IPS-18a (cell line): Measurements from ENCODE around the gene FAN1.
A peak's percentile ranks its signal among the peaks of the same experiment; 100 is the strongest.

Source experiments
- H3K27ac ChIP-seq: one replicate; pipeline ENCODE4 v1.5.1; 2013; ENCODE audit warnings: low read length
- H3K27me3 ChIP-seq: one replicate; pipeline ENCODE4 v1.6.1; 2013; ENCODE audit warnings: mild to moderate bottlenecking, low read length; ENCODE audit not compliant: control insufficient read depth, insufficient read depth
- H3K36me3 ChIP-seq: one replicate; pipeline ENCODE4 v1.6.1; 2013; ENCODE audit warnings: low read depth, low read length; ENCODE audit not compliant: control insufficient read depth
- H3K4me1 ChIP-seq: one replicate; pipeline ENCODE4 v1.6.1; 2013; ENCODE audit warnings: low read depth, low read length; ENCODE audit not compliant: control insufficient read depth
- H3K4me3 ChIP-seq: one replicate; pipeline ENCODE4 v1.5.1; 2013; ENCODE audit warnings: low read length
- H3K9ac ChIP-seq: one replicate; pipeline ENCODE4 v1.6.1; 2013; ENCODE audit warnings: mild to moderate bottlenecking, low read length, moderate library complexity
- H3K9me3 ChIP-seq: one replicate; pipeline ENCODE4 v1.6.1; 2013; ENCODE audit warnings: low read depth, low read length; ENCODE audit not compliant: control insufficient read depth

FAN1 gene

GRCh38 chr15:30991255-30992235, 87.8 kb downstream of the FAN1 start, which contains the start of gene MTMR10:
Gene MTMR10, minus strand, starts transcription at chr15:30991628. Its CDS starts 122 bp downstream, at chr15:30991506.
- H3K4me3 ChIP-seq: peak within 1 kb of the TSS; percentile 84

GRCh38 chr15:30992249-30992864, 88.6 kb downstream of the FAN1 start:
- H3K4me3 ChIP-seq: peak overlapping the region; percentile 84
- H3K9me3 ChIP-seq: no peaks in the 10 kb centered on the region
- H3K36me3 ChIP-seq: no peaks in the 10 kb centered on the region
- no peak overlapping the region for H3K27ac ChIP-seq
- H3K27me3 ChIP-seq: no peaks in the 10 kb centered on the region
- peak overlapping the region; percentile 69 for H3K9ac ChIP-seq
- peaks cover 8% of the 10 kb centered on the region for H3K4me1 ChIP-seq

More at GRCh38 chr15:30991255-30992235, 87.8 kb downstream of the FAN1 start, which contains the start of gene MTMR10:
- Histone ChIP-seq H3K4me1 (peaks cover 8% of the 10 kb centered on the region), H3K27me3 (no peaks in the 10 kb centered on the region), H3K27ac (no peak within 1 kb of the TSS), H3K9ac (peak within 1 kb of the TSS; percentile 69), H3K9me3 (no peaks in the 10 kb centered on the region), H3K36me3 (no peaks in the 10 kb centered on the region)
